22Rv1 (cell line): Measurements from ENCODE around the gene MBNL2.

Experiments used
- ZFX ChIP-seq: fragments of 450-650 bp; IDR thresholded peaks from 2 replicates; pipeline ENCODE4 v1.6.1; 2017; ENCODE audit warnings: antibody characterized with exemption, borderline replicate concordance
- TF ChIP-seq, protein P1 (sequence below): fragments of 450-650 bp; IDR thresholded peaks from 2 replicates; pipeline ENCODE4 v1.5.1; 2017; ENCODE audit warnings: mild to moderate bottlenecking

DNA sequence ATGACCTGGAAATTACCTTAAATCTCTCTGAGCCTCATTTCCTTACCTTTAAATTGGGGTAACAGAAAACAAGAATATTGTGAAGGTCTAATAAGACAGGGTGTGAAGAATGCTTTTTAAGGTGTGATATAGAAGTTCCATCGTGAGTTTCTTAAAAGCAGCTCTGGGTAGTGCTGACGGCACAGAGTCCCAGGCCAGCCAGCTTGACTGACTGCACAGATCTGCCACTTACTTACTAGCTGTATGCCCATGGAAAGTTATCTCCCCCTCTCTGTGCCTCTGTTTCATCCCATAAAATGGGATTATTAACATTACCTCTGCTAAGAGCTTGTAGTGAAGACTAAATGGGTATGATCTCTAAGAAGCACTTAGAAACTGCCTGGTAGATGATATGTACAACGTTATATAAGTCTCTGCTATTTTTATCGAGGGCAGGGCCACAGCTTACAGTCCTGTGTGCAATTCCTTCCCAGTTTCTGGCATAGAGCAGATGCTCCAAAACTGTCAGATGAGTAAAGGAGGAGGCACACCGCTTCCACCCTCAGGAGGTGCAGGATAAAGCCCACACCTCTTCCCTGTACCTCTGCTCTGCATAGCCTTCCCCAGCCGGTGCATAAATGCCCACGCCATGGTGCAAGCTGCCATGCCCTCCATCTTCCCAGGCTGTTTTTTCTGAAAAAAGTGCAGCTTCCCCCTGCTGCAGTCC lies 99.6 kb downstream of the MBNL2 start:
- TF ChIP-seq, protein P1, sequence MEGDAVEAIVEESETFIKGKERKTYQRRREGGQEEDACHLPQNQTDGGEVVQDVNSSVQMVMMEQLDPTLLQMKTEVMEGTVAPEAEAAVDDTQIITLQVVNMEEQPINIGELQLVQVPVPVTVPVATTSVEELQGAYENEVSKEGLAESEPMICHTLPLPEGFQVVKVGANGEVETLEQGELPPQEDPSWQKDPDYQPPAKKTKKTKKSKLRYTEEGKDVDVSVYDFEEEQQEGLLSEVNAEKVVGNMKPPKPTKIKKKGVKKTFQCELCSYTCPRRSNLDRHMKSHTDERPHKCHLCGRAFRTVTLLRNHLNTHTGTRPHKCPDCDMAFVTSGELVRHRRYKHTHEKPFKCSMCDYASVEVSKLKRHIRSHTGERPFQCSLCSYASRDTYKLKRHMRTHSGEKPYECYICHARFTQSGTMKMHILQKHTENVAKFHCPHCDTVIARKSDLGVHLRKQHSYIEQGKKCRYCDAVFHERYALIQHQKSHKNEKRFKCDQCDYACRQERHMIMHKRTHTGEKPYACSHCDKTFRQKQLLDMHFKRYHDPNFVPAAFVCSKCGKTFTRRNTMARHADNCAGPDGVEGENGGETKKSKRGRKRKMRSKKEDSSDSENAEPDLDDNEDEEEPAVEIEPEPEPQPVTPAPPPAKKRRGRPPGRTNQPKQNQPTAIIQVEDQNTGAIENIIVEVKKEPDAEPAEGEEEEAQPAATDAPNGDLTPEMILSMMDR: no peak
- TF ChIP-seq ZFX: no peak
